H1 (cell line): ENCODE measurements around the gene COLEC12. TPM values are rescaled to one million over a fixed set of nuclear protein-coding genes. Genes with fewer than 3 reads are reported as not detected.

Experiments
- CTCF ChIA-PET: fragments of 300-600 bp; sonication (Branson Sonifier 250); formaldehyde crosslinking; loops from one replicate; lab custom pipeline; 2021; ENCODE audit not compliant: partially characterized antibody; lab: Charles Lee
- POLR2A ChIA-PET: fragments of 300-600 bp; sonication (Branson Sonifier 250); formaldehyde crosslinking; loops from one replicate; lab custom pipeline; 2021; ENCODE audit warnings: inconsistent platforms; ENCODE audit not compliant: partially characterized antibody; lab: Charles Lee
- DNase-seq, 2 experiments: peaks; one replicate each; pipeline versions ENCODE4 v3.0.0 to v3.0.0-alpha.2; 2010 to 2022; ENCODE audit warnings: low spot score in 2 of 2, low read depth in 1 of 2, mixed read lengths in 1 of 2
- FAIRE-seq: peaks from 2 replicates; lab custom pipeline; 2011; peaks lifted over from hg19 to GRCh38; lab: Jason Lieb, UNC
- H2AFZ ChIP-seq: 2 replicates; pipeline ENCODE4 v1.8.1; 2012; ENCODE audit warnings: low read length, inconsistent platforms
- H2AK5ac ChIP-seq: 2 replicates; pipeline ENCODE4 v1.6.1; 2013; ENCODE audit warnings: low read depth, low read length
- H2BK120ac ChIP-seq: replicated peaks from 2 replicates; pipeline ENCODE3; 2013; ENCODE audit warnings: low read depth, low read length, inconsistent platforms
- H2BK12ac ChIP-seq: 2 replicates; pipeline ENCODE4 v1.6.1; 2013; ENCODE audit warnings: low read depth, low read length
- H2BK15ac ChIP-seq: 2 replicates; pipeline ENCODE4 v1.6.1; 2013; ENCODE audit warnings: low read length
- H2BK20ac ChIP-seq: 2 replicates; pipeline ENCODE4 v1.6.1; 2013; ENCODE audit warnings: low read length
- H2BK5ac ChIP-seq: 2 replicates; pipeline ENCODE4 v1.6.1; 2013; ENCODE audit warnings: low read depth, low read length
- H3K14ac ChIP-seq: 2 replicates; pipeline ENCODE4 v1.6.1; 2013; ENCODE audit warnings: inconsistent platforms; ENCODE audit not compliant: insufficient read length
- H3K18ac ChIP-seq: 2 replicates; pipeline ENCODE4 v1.6.1; 2013; ENCODE audit warnings: low read length; ENCODE audit errors: extremely low read depth
- H3K23ac ChIP-seq: 2 replicates; pipeline ENCODE4 v1.6.1; 2013; ENCODE audit warnings: inconsistent platforms; ENCODE audit not compliant: insufficient read length
- H3K23me2 ChIP-seq: 2 replicates; pipeline ENCODE4 v1.6.1; 2013; ENCODE audit warnings: low read depth, low read length
- H3K27ac ChIP-seq: 2 replicates; pipeline ENCODE4 v1.6.1; 2011; ENCODE audit warnings: low read depth, low read length, inconsistent platforms
- H3K27me3 ChIP-seq, 4 experiments: replicated peaks in 1 of 4; 1 replicate in 1 of 4; 2 replicates in 3 of 4; pipeline versions ENCODE4 v1.6.1 to v1.8.1; 2011 to 2013; ENCODE audit warnings: low read length in 3 of 4, mild to moderate bottlenecking in 3 of 4, inconsistent platforms in 2 of 4, mixed read lengths in 2 of 4, moderate library complexity in 1 of 4; ENCODE audit not compliant: control insufficient read depth in 3 of 4, insufficient read depth in 3 of 4; ENCODE audit errors: extremely low read depth in 1 of 4
- H3K36me3 ChIP-seq, 4 experiments: 2 replicates each; pipeline versions ENCODE4 v1.6.1 to v1.8.1; 2011 to 2013; ENCODE audit warnings: mild to moderate bottlenecking in 4 of 4, low read length in 3 of 4, moderate library complexity in 2 of 4, control low read depth in 1 of 4, inconsistent platforms in 1 of 4; ENCODE audit not compliant: insufficient read depth in 4 of 4, control insufficient read depth in 2 of 4
- H3K4ac ChIP-seq: replicated peaks from 2 replicates; pipeline ENCODE3; 2013; ENCODE audit warnings: low read length, low read depth, mixed read lengths, inconsistent platforms; ENCODE audit not compliant: insufficient read length
- H3K4me1 ChIP-seq, 4 experiments: replicated peaks in 1 of 4; 1 replicate in 1 of 4; 2 replicates in 3 of 4; pipeline versions ENCODE4 v1.6.1 to v1.8.1; 2011 to 2013; ENCODE audit warnings: low read length in 3 of 4, inconsistent platforms in 2 of 4, mixed read lengths in 1 of 4; ENCODE audit not compliant: insufficient read depth in 4 of 4, control insufficient read depth in 3 of 4
- H3K4me2 ChIP-seq, 2 experiments: 2 replicates each; pipeline versions ENCODE4 v1.6.1 to v1.8.1; 2011 to 2013; ENCODE audit warnings: low read depth in 2 of 2, low read length in 2 of 2, control low read depth in 1 of 2, inconsistent platforms in 1 of 2, mild to moderate bottlenecking in 1 of 2; ENCODE audit not compliant: insufficient read depth in 1 of 2
- H3K4me3 ChIP-seq, 4 experiments: fragments of 200-600, 300-600 bp in 1 of 4; sonication (generic), shearing (Covaris generic), sonication (Bioruptor Twin) in 1 of 4; 2 replicates each; pipeline versions ENCODE4 v1.5.1 to v1.8.1; 2011 to 2016; ENCODE audit warnings: low read length in 4 of 4, low read depth in 3 of 4, control low read depth in 2 of 4, inconsistent platforms in 2 of 4, mild to moderate bottlenecking in 2 of 4, mixed read lengths in 1 of 4, moderate library complexity in 1 of 4; ENCODE audit not compliant: insufficient read depth in 2 of 4; ENCODE audit errors: extremely low read depth in 1 of 4
- H3K56ac ChIP-seq: replicated peaks from 2 replicates; pipeline ENCODE3; 2013; ENCODE audit warnings: low read depth, mild to moderate bottlenecking, mixed read lengths, low read length, inconsistent platforms; ENCODE audit not compliant: insufficient read length
- H3K79me1 ChIP-seq: 2 replicates; pipeline ENCODE4 v1.6.1; 2013; ENCODE audit warnings: low read depth, low read length, control low read depth
- H3K79me2 ChIP-seq, 2 experiments: 2 replicates each; pipeline versions ENCODE4 v1.6.1 to v1.8.1; 2012 to 2013; ENCODE audit warnings: low read length in 2 of 2, mild to moderate bottlenecking in 2 of 2, inconsistent platforms in 1 of 2; ENCODE audit not compliant: insufficient read depth in 2 of 2, control insufficient read depth in 1 of 2
- H3K9ac ChIP-seq, 4 experiments: replicated peaks in 1 of 4; 1 replicate in 1 of 4; 2 replicates in 3 of 4; pipeline versions ENCODE4 v1.6.1 to v1.8.1; 2011 to 2013; ENCODE audit warnings: low read depth in 3 of 4, low read length in 3 of 4, control low read depth in 2 of 4, mild to moderate bottlenecking in 2 of 4, moderate library complexity in 2 of 4, inconsistent platforms in 1 of 4; ENCODE audit errors: extremely low read depth in 1 of 4
- H3K9me3 ChIP-seq, 2 experiments: 2 replicates each; pipeline versions ENCODE4 v1.6.1 to v1.8.1; 2012 to 2013; ENCODE audit warnings: mild to moderate bottlenecking in 2 of 2, moderate library complexity in 2 of 2, control low read depth in 1 of 2, inconsistent platforms in 1 of 2, low read depth in 1 of 2, low read length in 1 of 2, mixed read lengths in 1 of 2; ENCODE audit not compliant: insufficient read depth in 2 of 2
- H4K20me1 ChIP-seq, 2 experiments: replicated peaks in 1 of 2; 2 replicates each; pipeline versions ENCODE3 to v1.8.1; 2011 to 2013; ENCODE audit warnings: inconsistent platforms in 2 of 2, low read length in 2 of 2, mild to moderate bottlenecking in 1 of 2; ENCODE audit not compliant: insufficient read depth in 2 of 2, control insufficient read depth in 1 of 2
- H4K5ac ChIP-seq: 2 replicates; pipeline ENCODE4 v1.6.1; 2013; ENCODE audit warnings: low read length, low read depth, mixed read lengths, inconsistent platforms; ENCODE audit not compliant: insufficient read length
- H4K8ac ChIP-seq: 2 replicates; pipeline ENCODE4 v1.8.0; 2013; ENCODE audit warnings: mild to moderate bottlenecking, moderate library complexity, low read length, inconsistent platforms; ENCODE audit not compliant: insufficient read depth; ENCODE audit errors: extremely low read depth
- H4K91ac ChIP-seq: replicated peaks from 2 replicates; pipeline ENCODE3; 2013; ENCODE audit warnings: low read length, mixed read lengths, inconsistent platforms; ENCODE audit not compliant: insufficient read length
- ATF2 ChIP-seq: IDR thresholded peaks from 2 replicates; pipeline ENCODE4 v1.6.1; 2012; ENCODE audit warnings: low read length, inconsistent platforms
- CHD1 ChIP-seq: IDR thresholded peaks from 2 replicates; pipeline ENCODE4 v1.6.1; 2012; ENCODE audit warnings: low read depth, low read length, improper control_type of control experiment
- EGR1 ChIP-seq: IDR thresholded peaks from 2 replicates; pipeline ENCODE4 v1.6.1; 2011; ENCODE audit warnings: low read depth, low read length, borderline replicate concordance
- HDAC2 ChIP-seq, 2 experiments: fragments of 300-600 bp in 1 of 2; sonication (generic) in 1 of 2; IDR thresholded peaks; 2 replicates each; pipeline ENCODE4 v1.6.1; 2011 to 2012; ENCODE audit warnings: low read depth in 2 of 2, low read length in 2 of 2, mild to moderate bottlenecking in 2 of 2, moderate library complexity in 2 of 2, borderline replicate concordance in 1 of 2, inconsistent platforms in 1 of 2
- HDAC6 ChIP-seq: IDR thresholded peaks from one replicate; pipeline ENCODE4 v1.7.1; 2012; ENCODE audit warnings: low read depth, mild to moderate bottlenecking, inconsistent platforms, low read length, moderate library complexity
- JUND ChIP-seq: IDR thresholded peaks from 2 replicates; pipeline ENCODE4 v1.6.1; 2011; ENCODE audit warnings: mild to moderate bottlenecking, improper control_type of control experiment, low read length
- KDM4A ChIP-seq: IDR thresholded peaks from one replicate; pipeline ENCODE4 v1.7.1; 2012; ENCODE audit warnings: low read depth, mild to moderate bottlenecking, moderate library complexity, low read length, inconsistent platforms; ENCODE audit not compliant: severe bottlenecking
- POLR2AphosphoS5 ChIP-seq: IDR thresholded peaks from 2 replicates; pipeline ENCODE4 v1.6.1; 2011; ENCODE audit warnings: low read depth, low read length
- SAP30 ChIP-seq: fragments of 300-600 bp; sonication (generic); IDR thresholded peaks from 2 replicates; pipeline ENCODE4 v1.7.1; 2012; ENCODE audit warnings: low read length, moderate library complexity, mild to moderate bottlenecking, inconsistent platforms; ENCODE audit not compliant: insufficient read depth, insufficient replicate concordance
- SP2 ChIP-seq: IDR thresholded peaks from 2 replicates; pipeline ENCODE4 v1.6.1; 2012; ENCODE audit warnings: mild to moderate bottlenecking, low read length, inconsistent platforms
- SP4 ChIP-seq: IDR thresholded peaks from 2 replicates; pipeline ENCODE4 v1.6.1; 2012; ENCODE audit warnings: low read length, inconsistent platforms
- TAF7 ChIP-seq: optimal IDR thresholded peaks from 2 replicates; pipeline ENCODE3; 2011; ENCODE audit warnings: low read depth, mild to moderate bottlenecking, inconsistent platforms, low read length, moderate library complexity, borderline replicate concordance
- WGBS, 2 experiments: shearing (Covaris generic) in 1 of 2; methylation state at CpG; one replicate each; pipeline versions ENCODE4 v1.1.6 to v1.1.7; 2013 to 2015; ENCODE audit warnings: low lambda C conversion rate in 2 of 2, mixed read lengths in 2 of 2, inconsistent platforms in 1 of 2, low coverage in 1 of 2, missing lambda C conversion rate in 1 of 2; ENCODE audit not compliant: insufficient replicate concordance in 2 of 2, insufficient coverage in 1 of 2, insufficient read length in 1 of 2; ENCODE audit errors: extremely low coverage in 1 of 2, missing lambda C conversion rate in 1 of 2; 5-methylcytosine and 5-hydroxymethylcytosine counted together
- polyA plus RNA-seq, 7 experiments: library from polyadenylated mRNA; depleted of rRNA in 3 of 7; stranded (reverse) in 5 of 7; unstranded in 2 of 7; fragments of >200 nt in 5 of 7; fragments of 200-250 nt in 2 of 7; gene quantifications; 1 replicate in 5 of 7; 2 replicates in 1 of 7; 4 replicates in 1 of 7; pipeline versions ENCODE4 v1.2.1 to v1.2.3, GENCODE V29; 2011 to 2013; ENCODE audit warnings: missing spikeins in 2 of 7, mixed read lengths in 2 of 7
- total RNA-seq: library from RNA; stranded (reverse); fragmentation: NEBNext Ultra II Directional; extraction: Animal tissue kit (Norgen Biotek cat#: 25700); gene quantifications from 2 replicates; pipeline ENCODE4 v1.2.1, GENCODE V29; 2021

COLEC12 gene
- total and polyA plus RNA-seq, 2 of the 8 experiments (the other 6 are each of a cell fraction or from before 2014, with no cell fraction given) = 0.44 to 2.3 TPM

GRCh38 chr18:382423-382984 is 118.0 kb downstream of the COLEC12 start:
- POLR2A ChIA-PET = no interaction called here
- CTCF ChIA-PET = no interaction called here
- TF ChIP-seq HDAC2 (IDR thresholded peaks at IDR 0.05; ENCODE audit: borderline replicate concordance in 1 of 2, low read depth in 2 of 2, low read length in 2 of 2) (no peak), POLR2AphosphoS5 (no peak), SP4 (no peak), EGR1 (no peak), ATF2 (no peak), HDAC6 (no peak), KDM4A (no peak), TAF7 (no peak), SP2 (no peak), JUND (no peak), CHD1 (no peak), SAP30 (no peak)

More at GRCh38 chr18:382423-382984, 118.0 kb downstream of the COLEC12 start:
- no peaks in the 10 kb centered on the region for H3K9me3 ChIP-seq
- no peak overlapping the region for H2AFZ ChIP-seq
- no peak overlapping the region for H2BK20ac ChIP-seq
- 88% methylated on average over 3 of the region's 3 CpGs; no CpG with 5 or more reads in 1 of the 2 experiments for WGBS, 2 experiments
- no peak overlapping the region for H3K4me2 ChIP-seq
- H2BK15ac ChIP-seq = no peak overlapping the region
- DNase-seq (no peak), FAIRE-seq (no peak)
- H2BK120ac ChIP-seq = no peak overlapping the region
- H2AK5ac ChIP-seq = no peak overlapping the region
- no peaks in the 10 kb centered on the region for H3K79me1 ChIP-seq
- no peak overlapping the region for H3K27ac ChIP-seq
- H3K18ac ChIP-seq = no peak overlapping the region
- H3K4me3 ChIP-seq = no peak overlapping the region
- no peak overlapping the region for H3K9ac ChIP-seq
- H4K91ac ChIP-seq = no peak overlapping the region
- no peaks in the 10 kb centered on the region for H3K79me2 ChIP-seq
- H3K56ac ChIP-seq = no peak overlapping the region
- no peaks in the 10 kb centered on the region for H3K36me3 ChIP-seq
- no peak overlapping the region for H3K14ac ChIP-seq
- H3K4me1 ChIP-seq = no peaks in the 10 kb centered on the region; a peak in 2 of 7 replicates
- H4K5ac ChIP-seq = no peak overlapping the region
- H3K4ac ChIP-seq = no peak overlapping the region
- no peak overlapping the region for H4K8ac ChIP-seq
- no peaks in the 10 kb centered on the region for H3K23me2 ChIP-seq
- H3K27me3 ChIP-seq = peaks cover 0 to 2% (median 0%) of the 10 kb centered on the region in 4 experiments; a peak in 1 of 7 replicates
- no peak overlapping the region for H3K23ac ChIP-seq
- no peaks in the 10 kb centered on the region for H4K20me1 ChIP-seq
- no peak overlapping the region for H2BK5ac ChIP-seq
- no peak overlapping the region for H2BK12ac ChIP-seq
